ENCODE measurements around the gene TFAP2B. TPM values are rescaled to one million over a fixed set of nuclear protein-coding genes. Genes with fewer than 3 reads are reported as not detected.

The TFAP2B gene
- total RNA-seq, 1 experiment from 2014 or later: not detected

- TF ChIP-seq CTCF (IDR thresholded peaks at IDR 0.05; ENCODE audit: unreplicated experiment): no peak
- intact Hi-C loops (cut with micrococcal nuclease; ENCODE audit: unreplicated experiment): no loop called here
- Mint-ChIP-seq H3K4me1 (ENCODE audit: low read depth, unreplicated experiment) (peaks cover 29% of the 10 kb centered on the region), H3K27ac (ENCODE audit: unreplicated experiment) (no peak overlapping the region), H3K4me3 (ENCODE audit: low read depth, unreplicated experiment) (no peak overlapping the region), H3K27me3 (ENCODE audit: unreplicated experiment) (peaks cover 100% of the 10 kb centered on the region), H3K36me3 (ENCODE audit: insufficient read depth, unreplicated experiment) (no peaks in the 10 kb centered on the region), H3K9me3 (ENCODE audit: low read depth, unreplicated experiment) (no peaks in the 10 kb centered on the region)
- BruUV-seq (replicated peaks): no TSS peak
- no peak for DNase-seq
- CTCF ChIA-PET: no interaction called here
These were observed 5.9 kb downstream of the TFAP2B start for GRCh38 chr6:50824552-50824951.

GRCh38 chr6:50825375-50826036, 6.8 kb downstream of the TFAP2B start:
- DNase-seq: no peak
- Mint-ChIP-seq H3K9me3 (ENCODE audit: low read depth, unreplicated experiment) (no peaks in the 10 kb centered on the region), H3K27ac (ENCODE audit: unreplicated experiment) (no peak overlapping the region), H3K27me3 (ENCODE audit: unreplicated experiment) (peaks cover 98% of the 10 kb centered on the region), H3K4me1 (ENCODE audit: low read depth, unreplicated experiment) (peaks cover 20% of the 10 kb centered on the region), H3K4me3 (ENCODE audit: low read depth, unreplicated experiment) (no peak overlapping the region), H3K36me3 (ENCODE audit: insufficient read depth, unreplicated experiment) (no peaks in the 10 kb centered on the region)
- TF ChIP-seq CTCF (IDR thresholded peaks at IDR 0.05; ENCODE audit: unreplicated experiment): no peak
- CTCF ChIA-PET: no interaction called here
- intact Hi-C loops (cut with micrococcal nuclease; ENCODE audit: unreplicated experiment): loop anchor here (5.0 kb wide), 1 partner anchor 1988 kb away; no protein-coding TSS in a partner anchor
- no TSS peak for BruUV-seq (replicated peaks)

- intact Hi-C loops (cut with micrococcal nuclease; ENCODE audit: unreplicated experiment): loop anchor here (5.0 kb wide), 1 partner anchor 1989 kb away; no protein-coding TSS in a partner anchor
- H3K9me3 Mint-ChIP-seq (ENCODE audit: low read depth, unreplicated experiment): no peaks in the 10 kb centered on the region
- no peaks in the 10 kb centered on the region for H3K36me3 Mint-ChIP-seq (ENCODE audit: insufficient read depth, unreplicated experiment)
- no peak overlapping the region for H3K4me3 Mint-ChIP-seq (ENCODE audit: low read depth, unreplicated experiment)
- BruUV-seq (replicated peaks): no TSS peak
- peaks cover 98% of the 10 kb centered on the region for H3K27me3 Mint-ChIP-seq (ENCODE audit: unreplicated experiment)
- peaks cover 13% of the 10 kb centered on the region for H3K4me1 Mint-ChIP-seq (ENCODE audit: low read depth, unreplicated experiment)
- no peak for DNase-seq
- CTCF ChIA-PET: no interaction called here
- no peak overlapping the region for H3K27ac Mint-ChIP-seq (ENCODE audit: unreplicated experiment)
- no peak for TF ChIP-seq CTCF (IDR thresholded peaks at IDR 0.05; ENCODE audit: unreplicated experiment)
These were observed 7.5 kb downstream of the TFAP2B start for GRCh38 chr6:50826037-50826761.

- CTCF ChIA-PET: no interaction called here
- intact Hi-C loops (cut with micrococcal nuclease; ENCODE audit: unreplicated experiment): loop anchor here (5.0 kb wide), 1 partner anchor 1990 kb away; no protein-coding TSS in a partner anchor
- Mint-ChIP-seq H3K4me1 (ENCODE audit: low read depth, unreplicated experiment) (peaks cover 7% of the 10 kb centered on the region), H3K27ac (ENCODE audit: unreplicated experiment) (no peak overlapping the region), H3K4me3 (ENCODE audit: low read depth, unreplicated experiment) (no peak overlapping the region), H3K9me3 (ENCODE audit: low read depth, unreplicated experiment) (no peaks in the 10 kb centered on the region), H3K27me3 (ENCODE audit: unreplicated experiment) (peaks cover 98% of the 10 kb centered on the region), H3K36me3 (ENCODE audit: insufficient read depth, unreplicated experiment) (no peaks in the 10 kb centered on the region)
- no TSS peak for BruUV-seq (replicated peaks)
- no peak for DNase-seq
- TF ChIP-seq CTCF (IDR thresholded peaks at IDR 0.05; ENCODE audit: unreplicated experiment): no peak
These were observed 8.1 kb downstream of the TFAP2B start for GRCh38 chr6:50826803-50827202.
